Activated naive CD4-positive, alpha-beta T cell treated with anti-CD3 and anti-CD28 coated beads for 36 hours (primary cell): Measurements from ENCODE around the gene CORO1C. TPM values are rescaled to one million over a fixed set of nuclear protein-coding genes. Genes with fewer than 3 reads are reported as not detected.

Source experiments
- CTCF ChIA-PET: fragments of 350-600 bp; sonication (Branson Sonifier 250); formaldehyde crosslinking; loops from one replicate; lab custom pipeline; 2021; ENCODE audit warnings: antibody characterized with exemption; lab: Charles Lee
- DNase-seq: peaks from one replicate; pipeline ENCODE4 v3.0.0-alpha.2; 2020
- H3K27ac Mint-ChIP-seq: one replicate; pipeline ENCODE4 v1.8.0; 2021; ENCODE audit warnings: mild to moderate bottlenecking, mixed read lengths
- H3K27me3 Mint-ChIP-seq: one replicate; pipeline ENCODE4 v1.8.0; 2021; ENCODE audit warnings: low read depth, mixed read lengths
- H3K36me3 Mint-ChIP-seq: one replicate; pipeline ENCODE4 v1.8.0; 2021; ENCODE audit warnings: low read depth, mixed read lengths
- H3K4me1 Mint-ChIP-seq: one replicate; pipeline ENCODE4 v1.8.0; 2021; ENCODE audit warnings: low read depth, mixed read lengths
- H3K4me3 Mint-ChIP-seq: one replicate; pipeline ENCODE4 v1.8.0; 2021; ENCODE audit warnings: mild to moderate bottlenecking, moderate library complexity, mixed read lengths
- H3K9me3 Mint-ChIP-seq: one replicate; pipeline ENCODE4 v1.8.0; 2021; ENCODE audit warnings: mixed read lengths
- intact Hi-C: fragments of 100-400 bp; cut with micrococcal nuclease; formaldehyde crosslinking; loops from one replicate; pipeline ENCODE4 v1.15.1; 2023
- total RNA-seq, 2 experiments: library from RNA; stranded (reverse); gene quantifications; one replicate each; pipeline ENCODE4 v1.2.3, GENCODE V29; 2021

Gene CORO1C
- total RNA-seq, 2 experiments from 2014 or later: 36.4 to 43.7 TPM

- H3K36me3 Mint-ChIP-seq: peaks cover 4% of the 10 kb centered on the region
- peak; percentile 66 for DNase-seq
- H3K9me3 Mint-ChIP-seq: peaks cover 14% of the 10 kb centered on the region
- CTCF ChIA-PET: interaction anchor here (0.6 to 9.1 kb wide), 3 partner anchors 18 to 144 kb away, joined by 3 to 306 read pairs (median 5); no protein-coding TSS in a partner anchor
- intact Hi-C loops: loop anchor here (1.0 kb wide), 1 partner anchor 52 kb away; no protein-coding TSS in a partner anchor
- H3K4me1 Mint-ChIP-seq: peaks cover 19% of the 10 kb centered on the region
- H3K27me3 Mint-ChIP-seq: no peaks in the 10 kb centered on the region
- no peak overlapping the region for H3K27ac Mint-ChIP-seq
- H3K4me3 Mint-ChIP-seq: no peak overlapping the region
Measured at GRCh38 chr12:108611884-108612415, 119.4 kb downstream of the CORO1C start.

- peaks cover 10% of the 10 kb centered on the region for H3K4me1 Mint-ChIP-seq
- CTCF ChIA-PET: interaction anchor here (0.5 to 1.2 kb wide), 6 partner anchors 13 to 338 kb away, joined by 3 to 5 read pairs (median 3); partner anchors contain the start of gene TMEM119
Measured at GRCh38 chr12:108610856-108611605, 120.3 kb downstream of the CORO1C start.

GRCh38 chr12:108610336-108610815 is 120.9 kb downstream of the CORO1C start:
- H3K9me3 Mint-ChIP-seq: peaks cover 2% of the 10 kb centered on the region
- no peaks in the 10 kb centered on the region for H3K36me3 Mint-ChIP-seq
- H3K27ac Mint-ChIP-seq: no peak overlapping the region
- intact Hi-C loops: no loop called here
- H3K4me1 Mint-ChIP-seq: peaks cover 9% of the 10 kb centered on the region
- no peak overlapping the region for H3K4me3 Mint-ChIP-seq
- DNase-seq: no peak
- CTCF ChIA-PET: interaction anchor here (0.5 to 1.2 kb wide), 3 partner anchors 12 to 339 kb away, joined by 3 read pairs; partner anchors contain the start of gene TMEM119
- H3K27me3 Mint-ChIP-seq: no peaks in the 10 kb centered on the region

More at GRCh38 chr12:108610856-108611605, 120.3 kb downstream of the CORO1C start:
- Mint-ChIP-seq H3K27me3 (no peaks in the 10 kb centered on the region), H3K27ac (no peak overlapping the region), H3K36me3 (no peaks in the 10 kb centered on the region), H3K4me3 (no peak overlapping the region), H3K9me3 (peaks cover 7% of the 10 kb centered on the region)
- no peak for DNase-seq
- intact Hi-C loops: no loop called here

GRCh38 chr12:108609537-108610335 is 121.6 kb downstream of the CORO1C start:
- intact Hi-C loops: no loop called here
- CTCF ChIA-PET: interaction anchor here (0.6 to 1.3 kb wide), 6 partner anchors 8 to 1077 kb away, joined by 3 to 5 read pairs (median 3); partner anchors contain the start of genes SELPLG and TMEM119
- no peak overlapping the region for H3K4me3 Mint-ChIP-seq
- H3K27me3 Mint-ChIP-seq: no peaks in the 10 kb centered on the region
- H3K4me1 Mint-ChIP-seq: peaks cover 9% of the 10 kb centered on the region
- H3K27ac Mint-ChIP-seq: no peak overlapping the region
- no peaks in the 10 kb centered on the region for H3K36me3 Mint-ChIP-seq
- DNase-seq: no peak
- H3K9me3 Mint-ChIP-seq: no peaks in the 10 kb centered on the region

GRCh38 chr12:108608616-108609015 is 122.7 kb downstream of the CORO1C start:
- CTCF ChIA-PET: interaction anchor here (0.6 to 1.3 kb wide), 3 partner anchors 9 to 25 kb away, joined by 3 to 5 read pairs (median 3); partner anchors contain the start of gene SELPLG
- Mint-ChIP-seq H3K9me3 (no peaks in the 10 kb centered on the region), H3K27me3 (no peaks in the 10 kb centered on the region), H3K36me3 (no peaks in the 10 kb centered on the region), H3K27ac (no peak overlapping the region), H3K4me1 (peaks cover 9% of the 10 kb centered on the region), H3K4me3 (no peak overlapping the region)
- no peak for DNase-seq
- intact Hi-C loops: no loop called here

- Mint-ChIP-seq H3K4me1 (peaks cover 9% of the 10 kb centered on the region), H3K9me3 (no peaks in the 10 kb centered on the region), H3K36me3 (no peaks in the 10 kb centered on the region), H3K4me3 (no peak overlapping the region), H3K27ac (no peak overlapping the region), H3K27me3 (no peaks in the 10 kb centered on the region)
- DNase-seq: no peak
- intact Hi-C loops: no loop called here
- CTCF ChIA-PET: interaction anchor here (0.6 kb wide), 1 partner anchor 23 kb away, joined by 3 read pairs; no protein-coding TSS in a partner anchor
Measured at GRCh38 chr12:108607981-108608600, 123.2 kb downstream of the CORO1C start.

- Mint-ChIP-seq H3K27me3 (no peaks in the 10 kb centered on the region), H3K9me3 (no peaks in the 10 kb centered on the region), H3K36me3 (no peaks in the 10 kb centered on the region), H3K27ac (no peak overlapping the region), H3K4me3 (no peak overlapping the region), H3K4me1 (peaks cover under 1% of the 10 kb centered on the region)
- intact Hi-C loops: no loop called here
- DNase-seq: no peak
- CTCF ChIA-PET: no interaction called here
Measured at GRCh38 chr12:108606492-108606891, 124.8 kb downstream of the CORO1C start.

DNA sequence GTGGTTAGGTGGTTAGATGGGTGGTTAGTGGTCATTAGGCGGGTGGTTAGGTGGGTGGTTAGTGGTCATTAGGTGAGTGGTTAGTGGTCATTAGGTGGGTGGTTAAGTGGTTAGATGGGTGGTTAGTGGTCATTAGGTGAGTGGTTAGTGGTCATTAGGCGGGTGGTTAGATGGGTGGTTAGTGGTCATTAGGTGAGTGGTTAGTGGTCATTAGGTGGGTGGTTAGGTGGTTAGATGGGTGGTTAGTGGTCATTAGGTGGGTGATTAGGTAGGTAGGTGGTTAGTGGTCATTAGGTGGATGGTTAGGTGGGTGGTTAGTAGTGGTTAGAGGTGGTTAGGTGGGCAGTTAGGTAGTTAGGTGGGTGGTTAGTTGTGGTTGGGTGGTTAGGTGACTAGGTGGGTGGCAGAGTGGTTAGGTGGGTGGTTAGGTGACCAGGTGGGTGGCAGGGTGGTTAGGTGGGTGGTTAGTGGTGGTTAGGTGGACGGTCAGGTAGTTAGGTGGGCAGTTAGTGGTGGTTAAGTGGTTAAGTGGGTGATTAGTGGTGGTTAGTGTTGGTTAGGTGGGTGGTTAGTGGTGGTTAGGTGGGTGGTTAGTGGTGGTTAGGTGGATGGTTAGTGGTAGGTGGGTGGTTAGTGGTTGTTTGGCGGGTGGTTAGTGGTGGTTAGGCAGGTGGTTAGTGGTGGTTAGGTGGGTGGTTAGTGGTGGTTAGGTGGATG is 125.5 kb downstream of the CORO1C start:
- H3K4me3 Mint-ChIP-seq: no peak overlapping the region
- H3K36me3 Mint-ChIP-seq: no peaks in the 10 kb centered on the region
- intact Hi-C loops: no loop called here
- CTCF ChIA-PET: no interaction called here
- H3K4me1 Mint-ChIP-seq: no peaks in the 10 kb centered on the region
- no peak overlapping the region for H3K27ac Mint-ChIP-seq
- DNase-seq: no peak
- no peaks in the 10 kb centered on the region for H3K9me3 Mint-ChIP-seq
- H3K27me3 Mint-ChIP-seq: no peaks in the 10 kb centered on the region

DNA sequence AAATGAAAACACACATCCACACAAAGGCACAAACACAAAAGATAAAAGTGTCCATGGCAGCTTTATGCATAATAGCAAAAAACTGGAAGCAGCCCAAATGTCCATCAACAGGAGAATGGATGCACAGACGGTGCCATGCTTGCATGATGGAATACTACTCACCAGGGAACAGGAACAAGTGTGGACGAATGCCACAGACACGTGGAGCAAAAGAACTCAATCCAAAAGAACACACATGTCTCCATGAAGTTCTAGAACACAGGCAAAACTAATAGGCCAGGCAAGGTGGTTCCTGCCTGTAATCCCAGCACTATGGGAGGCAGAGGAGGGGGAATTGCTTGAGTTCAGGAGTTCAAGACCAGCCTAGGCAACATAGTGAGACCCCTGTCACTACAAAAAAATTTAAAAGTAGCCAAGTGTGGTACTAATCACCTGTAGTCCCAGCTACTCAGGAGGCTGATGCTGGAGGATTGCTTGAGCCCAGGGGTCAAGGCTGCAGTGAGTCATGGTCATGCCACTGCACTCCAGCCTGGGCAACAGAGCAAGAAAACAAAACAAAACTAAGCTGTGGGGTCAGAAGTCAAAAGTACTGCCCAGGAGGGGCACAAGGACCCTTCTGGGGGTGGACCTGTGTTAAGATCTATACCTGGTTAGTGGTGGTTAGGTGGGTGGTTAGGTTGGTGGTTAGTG is 126.2 kb downstream of the CORO1C start:
- no peaks in the 10 kb centered on the region for H3K9me3 Mint-ChIP-seq
- H3K36me3 Mint-ChIP-seq: no peaks in the 10 kb centered on the region
- no peak for DNase-seq
- intact Hi-C loops: no loop called here
- no peaks in the 10 kb centered on the region for H3K27me3 Mint-ChIP-seq
- no peak overlapping the region for H3K4me3 Mint-ChIP-seq
- CTCF ChIA-PET: interaction anchor here (1.1 to 1.4 kb wide), 5 partner anchors 8 to 37 kb away, joined by 3 to 5 read pairs (median 3); no protein-coding TSS in a partner anchor
- no peaks in the 10 kb centered on the region for H3K4me1 Mint-ChIP-seq
- H3K27ac Mint-ChIP-seq: no peak overlapping the region

DNA sequence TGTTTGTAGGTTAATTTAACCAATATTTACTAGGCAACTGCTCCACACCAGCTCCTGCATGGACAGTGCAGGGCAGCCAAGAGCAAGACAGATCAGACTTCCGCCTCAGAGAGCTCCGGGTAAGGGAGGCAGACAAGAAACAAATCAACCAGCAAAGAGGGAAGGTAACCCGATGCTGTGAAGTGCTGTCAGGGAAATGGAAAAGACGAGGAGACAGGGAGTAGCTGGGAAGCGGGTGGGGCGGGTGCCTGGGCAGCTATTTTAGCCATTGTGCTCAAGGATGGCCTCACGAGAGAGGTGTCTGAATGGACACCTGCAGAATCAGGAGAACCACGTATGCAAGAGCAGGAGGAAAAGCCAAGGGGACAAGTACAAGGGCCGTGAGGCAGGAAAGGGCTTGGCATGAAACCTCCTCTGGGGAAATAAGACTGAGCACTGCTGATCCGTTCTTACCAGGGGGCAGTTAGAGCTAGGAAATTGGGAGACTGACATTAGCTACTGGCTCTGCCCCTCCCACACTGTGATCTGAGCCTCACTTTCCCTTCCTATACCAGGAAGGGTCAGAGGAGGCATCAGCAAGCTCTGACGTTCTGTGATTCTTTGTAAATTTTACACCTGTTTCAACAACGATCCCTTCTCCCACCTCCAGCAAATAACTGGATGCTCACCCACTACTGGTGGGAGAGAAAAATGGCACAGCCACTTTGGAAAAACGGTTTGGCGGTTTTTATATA is 126.9 kb downstream of the CORO1C start:
- Mint-ChIP-seq H3K9me3 (no peaks in the 10 kb centered on the region), H3K27ac (no peak overlapping the region), H3K36me3 (no peaks in the 10 kb centered on the region), H3K4me3 (no peak overlapping the region), H3K27me3 (no peaks in the 10 kb centered on the region), H3K4me1 (no peaks in the 10 kb centered on the region)
- intact Hi-C loops: no loop called here
- DNase-seq: no peak
- CTCF ChIA-PET: interaction anchor here (1.1 to 1.4 kb wide), 5 partner anchors 9 to 36 kb away, joined by 3 to 5 read pairs (median 3); no protein-coding TSS in a partner anchor
